HL-60/S4 treated with phorbol 12-myristate 13-acetate at 8.2 ng/mL for 4 days and 3 days (cell line): ENCODE data around the gene TTC6.

Experiments
- in situ Hi-C: fragments of 300-500 bp; cut with MboI; formaldehyde crosslinking; loops from 2 replicates; pipeline ENCODE4 v1.15.0; 2022; ENCODE audit warnings: low sequenced_read_pairs

The TTC6 gene

GRCh38 chr14:37584211-37585100, 11.0 kb upstream of the TTC6 start:
- in situ Hi-C loops: no loop called here

GRCh38 chr14:37585101-37585511, 10.3 kb upstream of the TTC6 start:
- in situ Hi-C loops: no loop called here

- in situ Hi-C loops: no loop called here
Measured at GRCh38 chr14:37585971-37586796, 9.2 kb upstream of the TTC6 start.

GRCh38 chr14:37586797-37587130, 8.7 kb upstream of the TTC6 start:
- in situ Hi-C loops: no loop called here

- in situ Hi-C loops: no loop called here
Measured at GRCh38 chr14:37587131-37587803, 8.2 kb upstream of the TTC6 start.

- in situ Hi-C loops: no loop called here
Measured at GRCh38 chr14:37587881-37588666, 7.4 kb upstream of the TTC6 start.

GRCh38 chr14:37588667-37588955, 6.8 kb upstream of the TTC6 start:
- in situ Hi-C loops: no loop called here

GRCh38 chr14:37588956-37589714, 6.3 kb upstream of the TTC6 start:
- in situ Hi-C loops: no loop called here

GRCh38 chr14:37589715-37590427, 5.6 kb upstream of the TTC6 start:
- in situ Hi-C loops: no loop called here

- in situ Hi-C loops: no loop called here
Measured at GRCh38 chr14:37590428-37591139, 4.8 kb upstream of the TTC6 start.

GRCh38 chr14:37591311-37591940, 4.0 kb upstream of the TTC6 start:
- in situ Hi-C loops: no loop called here

- in situ Hi-C loops: no loop called here
Measured at GRCh38 chr14:37591941-37592481, 3.4 kb upstream of the TTC6 start.

GRCh38 chr14:37592482-37593408, 2.7 kb upstream of the TTC6 start:
- in situ Hi-C loops: no loop called here

GRCh38 chr14:37593511-37594237, 1.8 kb upstream of the TTC6 start:
- in situ Hi-C loops: no loop called here

- in situ Hi-C loops: no loop called here
Measured at GRCh38 chr14:37594238-37594970, 1.0 kb upstream of the TTC6 start.
